Measurements from ENCODE around the gene CLDND1. TPM values are rescaled to one million over a fixed set of nuclear protein-coding genes. Genes with fewer than 3 reads are reported as not detected.

The CLDND1 gene
- total RNA-seq, 2 experiments from 2014 or later, result 168 to 185 TPM

DNA sequence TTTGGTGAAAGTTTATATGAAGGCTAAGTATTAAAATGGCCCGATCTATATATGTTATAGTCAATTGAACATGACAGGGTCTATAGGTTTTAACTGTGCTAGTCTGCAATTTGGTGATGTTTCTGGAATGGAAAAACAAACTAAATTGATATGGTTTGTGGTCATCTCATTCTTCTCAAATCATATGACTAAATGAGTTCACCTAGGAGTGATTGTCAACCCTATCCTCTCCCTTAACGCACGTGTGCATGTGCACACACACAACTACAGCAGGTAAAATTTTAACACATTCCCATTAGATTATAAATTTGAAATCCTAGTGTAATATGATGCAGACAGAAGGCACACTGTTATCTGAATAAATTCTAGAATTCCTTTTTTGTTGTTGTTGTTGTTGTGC is 9.0 kb downstream of the CLDND1 start:
- no peaks in the 10 kb centered on the region for H3K27me3 ChIP-seq (ENCODE audit: control insufficient read depth in 1 of 2, insufficient read depth in 2 of 2, low read length in 2 of 2)
- DNase-seq (no peak), ATAC-seq (ENCODE audit: poor library complexity) (no peak)
- H3K9me3 ChIP-seq (ENCODE audit: control insufficient read depth in 1 of 2, insufficient read depth in 1 of 2, low read length in 2 of 2), result no peaks in the 10 kb centered on the region
- no peak overlapping the region for H3K27ac Mint-ChIP-seq
- ChIA-PET CTCF (no interaction called here), POLR2A (interaction anchor here (1.2 to 2.1 kb wide), 2 partner anchors 9 to 54 kb away, joined by 5 to 6 read pairs; partner anchors contain the start of gene CLDND1)
- H3K4me3 Mint-ChIP-seq, result no peak overlapping the region
- H3K9me3 Mint-ChIP-seq, result no peaks in the 10 kb centered on the region
- H3K36me3 Mint-ChIP-seq (ENCODE audit: low read depth), result peaks cover 94% of the 10 kb centered on the region
- intact Hi-C loops (cut with DNase I, micrococcal nuclease), result loop anchor here in 1 of 2 experiments (5.0 to 10.0 kb wide), 2 partner anchors 479 to 691 kb away; partner anchors contain the start of genes CRYBG3 and GABRR3
- peaks cover 3% of the 10 kb centered on the region for H3K4me1 ChIP-seq (ENCODE audit: insufficient read depth, low read length)
- H3K36me3 ChIP-seq (ENCODE audit: insufficient read depth, low read length), result peaks cover 71% of the 10 kb centered on the region
- no peaks in the 10 kb centered on the region for H3K27me3 Mint-ChIP-seq
- H3K4me3 ChIP-seq (ENCODE audit: low read length), result no peak overlapping the region
- H3K4me1 Mint-ChIP-seq (ENCODE audit: low read depth), result peaks cover 32% of the 10 kb centered on the region
- TF ChIP-seq, protein P1, sequence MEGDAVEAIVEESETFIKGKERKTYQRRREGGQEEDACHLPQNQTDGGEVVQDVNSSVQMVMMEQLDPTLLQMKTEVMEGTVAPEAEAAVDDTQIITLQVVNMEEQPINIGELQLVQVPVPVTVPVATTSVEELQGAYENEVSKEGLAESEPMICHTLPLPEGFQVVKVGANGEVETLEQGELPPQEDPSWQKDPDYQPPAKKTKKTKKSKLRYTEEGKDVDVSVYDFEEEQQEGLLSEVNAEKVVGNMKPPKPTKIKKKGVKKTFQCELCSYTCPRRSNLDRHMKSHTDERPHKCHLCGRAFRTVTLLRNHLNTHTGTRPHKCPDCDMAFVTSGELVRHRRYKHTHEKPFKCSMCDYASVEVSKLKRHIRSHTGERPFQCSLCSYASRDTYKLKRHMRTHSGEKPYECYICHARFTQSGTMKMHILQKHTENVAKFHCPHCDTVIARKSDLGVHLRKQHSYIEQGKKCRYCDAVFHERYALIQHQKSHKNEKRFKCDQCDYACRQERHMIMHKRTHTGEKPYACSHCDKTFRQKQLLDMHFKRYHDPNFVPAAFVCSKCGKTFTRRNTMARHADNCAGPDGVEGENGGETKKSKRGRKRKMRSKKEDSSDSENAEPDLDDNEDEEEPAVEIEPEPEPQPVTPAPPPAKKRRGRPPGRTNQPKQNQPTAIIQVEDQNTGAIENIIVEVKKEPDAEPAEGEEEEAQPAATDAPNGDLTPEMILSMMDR (IDR thresholded peaks at IDR 0.05), result no peak
- H3K27ac ChIP-seq (ENCODE audit: low read depth in 1 of 2, low read length in 2 of 2), result no peak overlapping the region

GRCh38 chr3:98513091-98513511 is 9.6 kb downstream of the CLDND1 start:
- no peak overlapping the region for H3K4me3 ChIP-seq (ENCODE audit: low read length)
- H3K9me3 Mint-ChIP-seq, result no peaks in the 10 kb centered on the region
- no peak overlapping the region for H3K4me3 Mint-ChIP-seq
- H3K36me3 ChIP-seq (ENCODE audit: insufficient read depth, low read length), result peaks cover 69% of the 10 kb centered on the region
- peaks cover 92% of the 10 kb centered on the region for H3K36me3 Mint-ChIP-seq (ENCODE audit: low read depth)
- H3K9me3 ChIP-seq (ENCODE audit: control insufficient read depth in 1 of 2, insufficient read depth in 1 of 2, low read length in 2 of 2), result no peaks in the 10 kb centered on the region
- ChIA-PET CTCF (no interaction called here), POLR2A (interaction anchor here (2.1 kb wide), 1 partner anchor 10 kb away, joined by 6 read pairs; the partner anchor contains the start of gene CLDND1)
- TF ChIP-seq, protein P1 (IDR thresholded peaks at IDR 0.05), result no peak
- H3K4me1 Mint-ChIP-seq (ENCODE audit: low read depth), result peaks cover 31% of the 10 kb centered on the region
- H3K27ac Mint-ChIP-seq, result no peak overlapping the region
- DNase-seq (no peak), ATAC-seq (ENCODE audit: poor library complexity) (no peak)
- intact Hi-C loops (cut with DNase I, micrococcal nuclease), result loop anchor here in 1 of 2 experiments (5.0 to 10.0 kb wide), 2 partner anchors 478 to 691 kb away; partner anchors contain the start of genes CRYBG3 and GABRR3
- no peaks in the 10 kb centered on the region for H3K27me3 ChIP-seq (ENCODE audit: control insufficient read depth in 1 of 2, insufficient read depth in 2 of 2, low read length in 2 of 2)
- H3K4me1 ChIP-seq (ENCODE audit: insufficient read depth, low read length), result peaks cover 2% of the 10 kb centered on the region
- H3K27ac ChIP-seq (ENCODE audit: low read depth in 1 of 2, low read length in 2 of 2), result no peak overlapping the region
- no peaks in the 10 kb centered on the region for H3K27me3 Mint-ChIP-seq

DNA sequence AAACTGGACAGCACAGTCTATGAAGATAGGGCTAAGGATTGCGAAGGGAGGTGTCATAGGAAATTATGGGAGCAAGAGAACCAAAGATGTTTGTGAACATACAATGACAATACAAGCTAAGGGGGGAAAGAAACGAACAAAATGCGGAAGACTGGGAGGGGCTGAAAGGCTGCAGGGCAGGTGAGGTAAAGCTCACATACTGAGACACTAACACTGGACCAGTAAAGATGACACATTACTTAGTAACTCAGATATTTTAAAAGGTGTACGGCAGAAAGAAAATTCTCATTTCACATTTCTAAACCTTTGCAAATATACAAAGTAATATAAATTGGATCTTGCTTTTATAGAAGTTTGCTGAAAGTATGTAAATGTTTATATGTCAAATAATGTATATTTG is 10.1 kb downstream of the CLDND1 start:
- H3K27me3 Mint-ChIP-seq, result no peaks in the 10 kb centered on the region
- peaks cover 86% of the 10 kb centered on the region for H3K36me3 Mint-ChIP-seq (ENCODE audit: low read depth)
- Histone ChIP-seq H3K27me3 (ENCODE audit: control insufficient read depth in 1 of 2, insufficient read depth in 2 of 2, low read length in 2 of 2) (no peaks in the 10 kb centered on the region), H3K9me3 (ENCODE audit: control insufficient read depth in 1 of 2, insufficient read depth in 1 of 2, low read length in 2 of 2) (no peaks in the 10 kb centered on the region), H3K4me3 (ENCODE audit: low read length) (no peak overlapping the region), H3K4me1 (ENCODE audit: insufficient read depth, low read length) (peaks cover 2% of the 10 kb centered on the region), H3K27ac (ENCODE audit: low read depth in 1 of 2, low read length in 2 of 2) (no peak overlapping the region), H3K36me3 (ENCODE audit: insufficient read depth, low read length) (peaks cover 64% of the 10 kb centered on the region)
- ChIA-PET POLR2A (interaction anchor here (2.1 kb wide), 1 partner anchor 10 kb away, joined by 6 read pairs; the partner anchor contains the start of gene CLDND1), CTCF (no interaction called here)
- TF ChIP-seq, protein P1 (IDR thresholded peaks at IDR 0.05), result no peak
- H3K9me3 Mint-ChIP-seq, result no peaks in the 10 kb centered on the region
- no peak overlapping the region for H3K27ac Mint-ChIP-seq
- intact Hi-C loops (cut with DNase I, micrococcal nuclease), result loop anchor here in 1 of 2 experiments (5.0 to 10.0 kb wide), 2 partner anchors 478 to 690 kb away; partner anchors contain the start of genes CRYBG3 and GABRR3
- no peak overlapping the region for H3K4me3 Mint-ChIP-seq
- H3K4me1 Mint-ChIP-seq (ENCODE audit: low read depth), result peaks cover 25% of the 10 kb centered on the region
- no peak for ATAC-seq (ENCODE audit: poor library complexity)
- no peak for DNase-seq
